Vagina (tissue), 2 donors: ENCODE data around the gene SOD3.

ENCODE experiments used
- POLR2A ChIP-seq, 2 donors: fragments of 450-650 bp; IDR thresholded peaks; one replicate each; pipeline ENCODE4 v1.6.1; 2017; ENCODE audit warnings: antibody characterized with exemption in 2 of 2, mild to moderate bottlenecking in 2 of 2, moderate library complexity in 2 of 2
- POLR2AphosphoS5 ChIP-seq, 2 donors: sonication (generic); formaldehyde crosslinking; IDR thresholded peaks; one replicate each; pipeline ENCODE4 v1.9.0; 2017; ENCODE audit warnings: antibody characterized with exemption in 2 of 2, mild to moderate bottlenecking in 2 of 2, low read depth in 1 of 2; ENCODE audit not compliant: insufficient read depth in 1 of 2
- TF ChIP-seq, protein P1 (sequence below), 3 experiments: fragments of 450-650 bp in 2 of 3; fragments of 200-600 bp in 1 of 3; sonication (generic) in 1 of 3; IDR thresholded peaks; one replicate each; pipeline ENCODE4 v1.5.1; 2017 to 2019; ENCODE audit warnings: antibody characterized with exemption in 3 of 3, mild to moderate bottlenecking in 2 of 3, moderate library complexity in 2 of 3

DNA sequence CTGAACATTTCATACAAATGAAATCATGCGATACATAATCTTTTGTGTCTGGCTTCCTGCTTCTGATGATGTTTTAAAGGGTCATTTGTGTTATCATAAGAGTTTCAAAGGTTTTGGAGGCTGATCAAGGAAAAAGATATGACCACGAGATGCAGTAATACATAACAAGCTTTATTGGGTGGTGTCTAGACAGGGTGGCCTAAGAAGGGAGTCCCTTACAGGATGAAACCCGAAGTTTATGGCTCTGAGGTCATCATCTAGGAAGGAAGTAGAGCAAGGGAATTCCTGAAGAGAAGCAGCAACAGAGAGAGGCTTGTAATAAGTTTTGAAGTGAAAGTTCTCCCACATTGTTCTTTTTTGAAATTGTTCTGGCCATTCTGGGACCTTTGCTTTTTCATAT lies 40.8 kb upstream of the SOD3 start:
- TF ChIP-seq, protein P1, sequence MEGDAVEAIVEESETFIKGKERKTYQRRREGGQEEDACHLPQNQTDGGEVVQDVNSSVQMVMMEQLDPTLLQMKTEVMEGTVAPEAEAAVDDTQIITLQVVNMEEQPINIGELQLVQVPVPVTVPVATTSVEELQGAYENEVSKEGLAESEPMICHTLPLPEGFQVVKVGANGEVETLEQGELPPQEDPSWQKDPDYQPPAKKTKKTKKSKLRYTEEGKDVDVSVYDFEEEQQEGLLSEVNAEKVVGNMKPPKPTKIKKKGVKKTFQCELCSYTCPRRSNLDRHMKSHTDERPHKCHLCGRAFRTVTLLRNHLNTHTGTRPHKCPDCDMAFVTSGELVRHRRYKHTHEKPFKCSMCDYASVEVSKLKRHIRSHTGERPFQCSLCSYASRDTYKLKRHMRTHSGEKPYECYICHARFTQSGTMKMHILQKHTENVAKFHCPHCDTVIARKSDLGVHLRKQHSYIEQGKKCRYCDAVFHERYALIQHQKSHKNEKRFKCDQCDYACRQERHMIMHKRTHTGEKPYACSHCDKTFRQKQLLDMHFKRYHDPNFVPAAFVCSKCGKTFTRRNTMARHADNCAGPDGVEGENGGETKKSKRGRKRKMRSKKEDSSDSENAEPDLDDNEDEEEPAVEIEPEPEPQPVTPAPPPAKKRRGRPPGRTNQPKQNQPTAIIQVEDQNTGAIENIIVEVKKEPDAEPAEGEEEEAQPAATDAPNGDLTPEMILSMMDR (IDR thresholded peaks at IDR 0.05): no peak
- TF ChIP-seq POLR2A (IDR thresholded peaks at IDR 0.05) (no peak), POLR2AphosphoS5 (IDR thresholded peaks at IDR 0.05; ENCODE audit: insufficient read depth in 1 of 2, low read depth in 1 of 2) (no peak)
